ENCODE results near the gene STRIP2. TPM values are rescaled to one million over a fixed set of nuclear protein-coding genes. Genes with fewer than 3 reads are reported as not detected.

The STRIP2 gene
- total and polyA plus RNA-seq, 9 of the 15 experiments (the other 6 are each of a cell fraction or from before 2014, with no cell fraction given): 10.1 to 81.8 (median 42.3) TPM

DNA sequence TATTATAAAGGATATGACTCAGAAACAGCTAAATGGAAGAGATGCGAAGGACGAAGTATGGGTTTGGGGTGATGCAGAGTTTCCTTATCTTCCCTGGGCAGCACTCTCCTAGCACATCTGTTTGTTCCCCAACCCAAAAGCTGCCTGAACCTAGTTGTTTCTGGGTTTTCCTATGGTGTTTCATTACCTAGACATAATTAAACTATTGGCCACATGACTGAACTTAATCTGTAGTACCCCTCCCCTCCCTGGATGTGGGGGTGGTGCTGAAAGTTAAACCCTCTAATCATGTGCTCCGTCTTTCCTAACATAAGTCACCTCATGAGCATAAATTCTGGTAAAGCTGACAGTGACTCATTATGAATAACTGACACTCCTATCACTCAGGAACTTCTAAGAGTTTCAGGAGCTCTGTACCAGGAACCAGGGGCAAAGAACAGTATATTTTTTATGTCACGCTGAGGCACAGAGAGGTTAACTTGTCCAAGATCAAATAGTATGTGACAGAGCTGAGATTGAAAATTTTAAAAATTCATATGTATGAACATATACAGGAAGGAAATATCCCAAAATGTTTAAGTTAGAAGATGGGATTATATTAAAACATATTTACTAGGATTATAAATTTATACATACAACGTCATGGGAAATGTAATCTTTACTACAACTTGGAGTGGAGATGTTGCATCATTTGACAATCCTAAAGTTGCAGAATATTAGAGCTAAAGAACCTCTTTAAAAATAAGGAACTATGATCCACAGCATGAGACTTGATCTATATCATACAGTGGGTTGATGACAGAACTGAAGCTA, 4.8 kb downstream of the STRIP2 start (continued):
- TF ChIP-seq, protein P1, sequence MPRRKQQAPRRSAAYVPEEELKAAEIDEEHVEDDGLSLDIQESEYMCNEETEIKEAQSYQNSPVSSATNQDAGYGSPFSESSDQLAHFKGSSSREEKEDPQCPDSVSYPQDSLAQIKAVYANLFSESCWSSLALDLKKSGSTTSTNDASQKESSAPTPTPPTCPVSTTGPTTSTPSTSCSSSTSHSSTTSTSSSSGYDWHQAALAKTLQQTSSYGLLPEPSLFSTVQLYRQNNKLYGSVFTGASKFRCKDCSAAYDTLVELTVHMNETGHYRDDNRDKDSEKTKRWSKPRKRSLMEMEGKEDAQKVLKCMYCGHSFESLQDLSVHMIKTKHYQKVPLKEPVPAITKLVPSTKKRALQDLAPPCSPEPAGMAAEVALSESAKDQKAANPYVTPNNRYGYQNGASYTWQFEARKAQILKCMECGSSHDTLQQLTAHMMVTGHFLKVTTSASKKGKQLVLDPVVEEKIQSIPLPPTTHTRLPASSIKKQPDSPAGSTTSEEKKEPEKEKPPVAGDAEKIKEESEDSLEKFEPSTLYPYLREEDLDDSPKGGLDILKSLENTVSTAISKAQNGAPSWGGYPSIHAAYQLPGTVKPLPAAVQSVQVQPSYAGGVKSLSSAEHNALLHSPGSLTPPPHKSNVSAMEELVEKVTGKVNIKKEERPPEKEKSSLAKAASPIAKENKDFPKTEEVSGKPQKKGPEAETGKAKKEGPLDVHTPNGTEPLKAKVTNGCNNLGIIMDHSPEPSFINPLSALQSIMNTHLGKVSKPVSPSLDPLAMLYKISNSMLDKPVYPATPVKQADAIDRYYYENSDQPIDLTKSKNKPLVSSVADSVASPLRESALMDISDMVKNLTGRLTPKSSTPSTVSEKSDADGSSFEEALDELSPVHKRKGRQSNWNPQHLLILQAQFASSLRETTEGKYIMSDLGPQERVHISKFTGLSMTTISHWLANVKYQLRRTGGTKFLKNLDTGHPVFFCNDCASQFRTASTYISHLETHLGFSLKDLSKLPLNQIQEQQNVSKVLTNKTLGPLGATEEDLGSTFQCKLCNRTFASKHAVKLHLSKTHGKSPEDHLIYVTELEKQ (CRISPR knock-in tag; IDR thresholded peaks at IDR 0.05): peak; percentile 86
- no peak for TF ChIP-seq E2F3 (CRISPR knock-in tag; IDR thresholded peaks at IDR 0.05)
- no peak for TF ChIP-seq HMGN3 (IDR thresholded peaks at IDR 0.05; ENCODE audit: borderline replicate concordance, extremely low read depth, insufficient read length, low read depth, low read length)
- TF ChIP-seq, protein P2, sequence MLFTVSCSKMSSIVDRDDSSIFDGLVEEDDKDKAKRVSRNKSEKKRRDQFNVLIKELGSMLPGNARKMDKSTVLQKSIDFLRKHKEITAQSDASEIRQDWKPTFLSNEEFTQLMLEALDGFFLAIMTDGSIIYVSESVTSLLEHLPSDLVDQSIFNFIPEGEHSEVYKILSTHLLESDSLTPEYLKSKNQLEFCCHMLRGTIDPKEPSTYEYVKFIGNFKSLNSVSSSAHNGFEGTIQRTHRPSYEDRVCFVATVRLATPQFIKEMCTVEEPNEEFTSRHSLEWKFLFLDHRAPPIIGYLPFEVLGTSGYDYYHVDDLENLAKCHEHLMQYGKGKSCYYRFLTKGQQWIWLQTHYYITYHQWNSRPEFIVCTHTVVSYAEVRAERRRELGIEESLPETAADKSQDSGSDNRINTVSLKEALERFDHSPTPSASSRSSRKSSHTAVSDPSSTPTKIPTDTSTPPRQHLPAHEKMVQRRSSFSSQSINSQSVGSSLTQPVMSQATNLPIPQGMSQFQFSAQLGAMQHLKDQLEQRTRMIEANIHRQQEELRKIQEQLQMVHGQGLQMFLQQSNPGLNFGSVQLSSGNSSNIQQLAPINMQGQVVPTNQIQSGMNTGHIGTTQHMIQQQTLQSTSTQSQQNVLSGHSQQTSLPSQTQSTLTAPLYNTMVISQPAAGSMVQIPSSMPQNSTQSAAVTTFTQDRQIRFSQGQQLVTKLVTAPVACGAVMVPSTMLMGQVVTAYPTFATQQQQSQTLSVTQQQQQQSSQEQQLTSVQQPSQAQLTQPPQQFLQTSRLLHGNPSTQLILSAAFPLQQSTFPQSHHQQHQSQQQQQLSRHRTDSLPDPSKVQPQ (CRISPR knock-in tag; IDR thresholded peaks at IDR 0.05; ENCODE audit: borderline replicate concordance): no peak
- TF ChIP-seq XRCC5 (IDR thresholded peaks at IDR 0.05; ENCODE audit: low read depth, low read length): no peak
- TF ChIP-seq GATAD2B (IDR thresholded peaks at IDR 0.05; ENCODE audit: borderline replicate concordance): peak; percentile 72
- no peak for TF ChIP-seq ZNF232 (CRISPR knock-in tag; IDR thresholded peaks at IDR 0.05)
- TF ChIP-seq CBX8 (IDR thresholded peaks at IDR 0.05; ENCODE audit: borderline replicate concordance, extremely low read depth, low read depth, low read length, poor library complexity, severe bottlenecking): no peak
- no peak for TF ChIP-seq GTF2A2 (tag; IDR thresholded peaks at IDR 0.05)
- TF ChIP-seq HMG20A (CRISPR knock-in tag; conservative IDR thresholded peaks at IDR 0.05): 0 out of 2 replicates have a peak, but pooled peaks have one; percentile 9
- TF ChIP-seq, protein P3, sequence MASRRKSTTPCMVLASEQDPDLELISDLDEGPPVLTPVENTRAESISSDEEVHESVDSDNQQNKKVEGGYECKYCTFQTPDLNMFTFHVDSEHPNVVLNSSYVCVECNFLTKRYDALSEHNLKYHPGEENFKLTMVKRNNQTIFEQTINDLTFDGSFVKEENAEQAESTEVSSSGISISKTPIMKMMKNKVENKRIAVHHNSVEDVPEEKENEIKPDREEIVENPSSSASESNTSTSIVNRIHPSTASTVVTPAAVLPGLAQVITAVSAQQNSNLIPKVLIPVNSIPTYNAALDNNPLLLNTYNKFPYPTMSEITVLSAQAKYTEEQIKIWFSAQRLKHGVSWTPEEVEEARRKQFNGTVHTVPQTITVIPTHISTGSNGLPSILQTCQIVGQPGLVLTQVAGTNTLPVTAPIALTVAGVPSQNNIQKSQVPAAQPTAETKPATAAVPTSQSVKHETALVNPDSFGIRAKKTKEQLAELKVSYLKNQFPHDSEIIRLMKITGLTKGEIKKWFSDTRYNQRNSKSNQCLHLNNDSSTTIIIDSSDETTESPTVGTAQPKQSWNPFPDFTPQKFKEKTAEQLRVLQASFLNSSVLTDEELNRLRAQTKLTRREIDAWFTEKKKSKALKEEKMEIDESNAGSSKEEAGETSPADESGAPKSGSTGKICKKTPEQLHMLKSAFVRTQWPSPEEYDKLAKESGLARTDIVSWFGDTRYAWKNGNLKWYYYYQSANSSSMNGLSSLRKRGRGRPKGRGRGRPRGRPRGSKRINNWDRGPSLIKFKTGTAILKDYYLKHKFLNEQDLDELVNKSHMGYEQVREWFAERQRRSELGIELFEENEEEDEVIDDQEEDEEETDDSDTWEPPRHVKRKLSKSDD (conservative IDR thresholded peaks at IDR 0.05; ENCODE audit: low read length): no peak
- no peak for TF ChIP-seq RB1 (IDR thresholded peaks at IDR 0.05; ENCODE audit: low read depth)
- peak; percentile 74 for TF ChIP-seq NFATC3 (IDR thresholded peaks at IDR 0.05)
- TF ChIP-seq SMARCB1 (IDR thresholded peaks at IDR 0.05; ENCODE audit: insufficient read length, low read depth): no peak
- TF ChIP-seq, protein P4, sequence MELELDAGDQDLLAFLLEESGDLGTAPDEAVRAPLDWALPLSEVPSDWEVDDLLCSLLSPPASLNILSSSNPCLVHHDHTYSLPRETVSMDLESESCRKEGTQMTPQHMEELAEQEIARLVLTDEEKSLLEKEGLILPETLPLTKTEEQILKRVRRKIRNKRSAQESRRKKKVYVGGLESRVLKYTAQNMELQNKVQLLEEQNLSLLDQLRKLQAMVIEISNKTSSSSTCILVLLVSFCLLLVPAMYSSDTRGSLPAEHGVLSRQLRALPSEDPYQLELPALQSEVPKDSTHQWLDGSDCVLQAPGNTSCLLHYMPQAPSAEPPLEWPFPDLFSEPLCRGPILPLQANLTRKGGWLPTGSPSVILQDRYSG (tag; conservative IDR thresholded peaks at IDR 0.05; ENCODE audit: low read depth): no peak; the same call in 1 of the 2 replicates

All from K562 (cell line).